ENCODE data around the gene EDA. TPM values are rescaled to one million over a fixed set of nuclear protein-coding genes. Genes with fewer than 3 reads are reported as not detected.
"Not testable (repeated sequence)": the region's sequence is repeated elsewhere in the genome, so short reads cannot be mapped to it uniquely, and the experiment has no call there.

EDA gene
- total RNA-seq, 1 donor, result 0.09 TPM

GRCh38 chrX:69995362-69996112 is 379.6 kb downstream of the EDA start:
- H3K4me3 ChIP-seq (ENCODE audit: low read depth, low read length), result no peak overlapping the region
- TF ChIP-seq CTCF (IDR thresholded peaks at IDR 0.05; ENCODE audit: insufficient read depth, low read length), result no peak
- no peak for DNase-seq (ENCODE audit: low read depth)

GRCh38 chrX:69996113-69996468 is 380.2 kb downstream of the EDA start:
- TF ChIP-seq CTCF (IDR thresholded peaks at IDR 0.05; ENCODE audit: insufficient read depth, low read length), result no peak
- no peak for DNase-seq (ENCODE audit: low read depth)
- no peak overlapping the region for H3K4me3 ChIP-seq (ENCODE audit: low read depth, low read length)

GRCh38 chrX:69998299-69998698 is 382.4 kb downstream of the EDA start:
- H3K4me3 ChIP-seq (ENCODE audit: low read depth, low read length); DNase-seq (ENCODE audit: low read depth): not testable (repeated sequence)

GRCh38 chrX:70001269-70001668 is 385.4 kb downstream of the EDA start:
- no peak overlapping the region for H3K4me3 ChIP-seq (ENCODE audit: low read depth, low read length)
- no peak for TF ChIP-seq CTCF (IDR thresholded peaks at IDR 0.05; ENCODE audit: insufficient read depth, low read length)
- DNase-seq (ENCODE audit: low read depth), result peak; percentile 8

- no peak for DNase-seq (ENCODE audit: low read depth)
- H3K4me3 ChIP-seq (ENCODE audit: low read depth, low read length), result no peak overlapping the region
- no peak for TF ChIP-seq CTCF (IDR thresholded peaks at IDR 0.05; ENCODE audit: insufficient read depth, low read length)
Observed at GRCh38 chrX:70001708-70002341, 385.9 kb downstream of the EDA start.

- TF ChIP-seq CTCF (IDR thresholded peaks at IDR 0.05; ENCODE audit: insufficient read depth, low read length), result no peak
- no peak overlapping the region for H3K4me3 ChIP-seq (ENCODE audit: low read depth, low read length)
- DNase-seq (ENCODE audit: low read depth), result no peak
Observed at GRCh38 chrX:70007946-70008345, 392.0 kb downstream of the EDA start.

GRCh38 chrX:70009049-70009448 is 393.1 kb downstream of the EDA start:
- DNase-seq (ENCODE audit: low read depth), result no peak
- H3K4me3 ChIP-seq (ENCODE audit: low read depth, low read length), result no peak overlapping the region
- TF ChIP-seq CTCF (IDR thresholded peaks at IDR 0.05; ENCODE audit: insufficient read depth, low read length), result no peak
